HG02763 (cell line): ENCODE data around the gene ATF2.
A peak's percentile ranks its signal among the peaks of the same experiment; 100 is the strongest.
"Not testable (repeated sequence)": the region's sequence is repeated elsewhere in the genome, so short reads cannot be mapped to it uniquely, and the experiment has no call there.

Source experiments
- ATAC-seq: cut with Tn5 transposase; IDR thresholded peaks from one replicate; pipeline ENCODE4 v1.9.1; 2021; ENCODE audit warnings: mild to moderate bottlenecking, moderate library complexity; ENCODE audit not compliant: unreplicated experiment

ATF2 gene

GRCh38 chr2:175167076-175167791, 769 bp downstream of the ATF2 start:
- no peak for ATAC-seq

- ATAC-seq: no peak
Observed at GRCh38 chr2:175166216-175166824, 1.7 kb downstream of the ATF2 start.

GRCh38 chr2:175164235-175164634, 3.8 kb downstream of the ATF2 start:
- ATAC-seq: no peak

GRCh38 chr2:175158894-175159293, 9.1 kb downstream of the ATF2 start:
- no peak for ATAC-seq

GRCh38 chr2:175156534-175156933, 11.5 kb downstream of the ATF2 start:
- ATAC-seq: no peak

GRCh38 chr2:175154661-175155082, 13.3 kb downstream of the ATF2 start:
- ATAC-seq: no peak

- peak; percentile 72 for ATAC-seq
Observed at GRCh38 chr2:175152242-175152641, 15.8 kb downstream of the ATF2 start.

- no peak for ATAC-seq
Observed at GRCh38 chr2:175151791-175152190, 16.2 kb downstream of the ATF2 start.

DNA sequence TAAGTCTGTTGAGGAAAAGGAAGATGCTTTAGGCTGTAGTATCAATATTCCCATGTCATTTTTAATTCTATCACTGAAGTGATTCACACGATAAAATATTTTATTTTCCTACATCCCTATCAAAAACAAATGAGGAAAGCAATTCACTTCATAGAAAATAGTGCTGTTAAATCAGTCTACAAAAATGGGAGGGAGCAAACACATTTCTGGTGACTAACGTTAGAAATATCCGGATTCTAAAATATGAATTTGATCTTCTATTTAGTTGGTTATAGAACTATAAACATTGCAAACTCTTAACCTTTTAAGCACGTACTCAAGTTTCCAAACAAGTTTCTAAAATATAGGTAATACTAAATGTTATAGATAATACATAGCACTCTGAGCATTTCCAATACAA, 20.8 kb downstream of the ATF2 start:
- ATAC-seq: no peak

GRCh38 chr2:175143678-175144077, 24.3 kb downstream of the ATF2 start:
- no peak for ATAC-seq

- ATAC-seq: no peak
Observed at GRCh38 chr2:175143191-175143590, 24.8 kb downstream of the ATF2 start.

- ATAC-seq: no peak
Observed at GRCh38 chr2:175140332-175140731, 27.7 kb downstream of the ATF2 start.

- ATAC-seq: no peak
Observed at GRCh38 chr2:175137793-175138192, 30.2 kb downstream of the ATF2 start.

GRCh38 chr2:175136334-175137215, 31.4 kb downstream of the ATF2 start:
- peak; percentile 65 for ATAC-seq

DNA sequence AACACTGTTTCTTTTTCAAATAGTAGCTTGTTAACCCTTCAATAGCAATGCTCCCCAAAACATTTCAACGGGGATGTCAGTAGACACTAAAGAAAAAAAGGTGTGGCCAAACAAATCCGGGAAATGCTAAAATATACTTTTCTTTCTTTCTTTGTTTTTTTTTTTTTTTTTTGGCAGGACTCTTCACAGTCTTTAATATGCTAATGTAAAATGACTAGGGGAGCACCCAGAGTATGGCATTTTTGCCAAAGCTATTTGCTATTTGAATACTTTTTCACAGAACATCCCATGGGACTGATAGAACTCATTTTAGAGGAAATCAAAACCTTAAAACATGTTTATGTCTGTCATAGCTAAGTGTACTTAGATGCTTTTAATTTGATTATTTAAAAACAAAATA, 32.1 kb downstream of the ATF2 start:
- no peak for ATAC-seq

DNA sequence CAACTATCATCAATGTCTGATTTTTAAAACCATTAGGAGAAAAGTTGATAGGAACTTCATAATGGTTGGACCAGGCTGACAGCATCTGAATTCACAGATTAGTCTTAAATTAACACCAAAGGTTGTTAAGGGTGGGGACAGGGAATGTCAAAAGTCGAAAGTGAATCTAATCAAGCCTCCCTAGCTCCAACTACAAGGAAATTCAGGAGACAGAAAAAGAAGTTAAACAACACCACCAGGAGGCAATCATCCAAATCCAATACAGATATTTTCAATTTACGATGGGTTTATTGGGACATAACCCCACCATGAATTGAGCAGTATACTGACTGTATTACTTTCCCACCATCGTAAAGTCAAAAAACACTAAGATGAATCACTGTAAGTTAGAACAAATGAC, 32.8 kb downstream of the ATF2 start:
- no peak for ATAC-seq

- ATAC-seq: no peak
Observed at GRCh38 chr2:175131252-175131651, 36.8 kb downstream of the ATF2 start.

DNA sequence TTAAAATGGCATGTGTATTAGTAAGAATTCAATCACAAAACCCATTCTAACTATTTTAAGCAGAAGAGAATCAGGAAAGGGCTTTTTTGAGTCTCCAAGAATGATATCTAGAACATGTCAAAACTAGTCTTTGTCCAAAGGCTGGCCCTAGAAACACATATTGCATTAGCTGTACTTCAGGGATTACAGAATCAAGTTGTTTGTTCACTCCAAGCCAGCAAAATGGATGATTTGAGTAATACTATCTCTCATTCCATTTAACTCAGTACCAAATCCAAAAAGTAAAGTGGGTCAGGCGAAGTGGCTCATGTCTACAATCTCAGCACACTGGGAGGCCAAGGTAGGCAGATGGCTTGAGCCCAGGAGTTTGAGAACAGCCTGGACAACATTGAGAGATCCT, 41.3 kb downstream of the ATF2 start:
- no peak for ATAC-seq

DNA sequence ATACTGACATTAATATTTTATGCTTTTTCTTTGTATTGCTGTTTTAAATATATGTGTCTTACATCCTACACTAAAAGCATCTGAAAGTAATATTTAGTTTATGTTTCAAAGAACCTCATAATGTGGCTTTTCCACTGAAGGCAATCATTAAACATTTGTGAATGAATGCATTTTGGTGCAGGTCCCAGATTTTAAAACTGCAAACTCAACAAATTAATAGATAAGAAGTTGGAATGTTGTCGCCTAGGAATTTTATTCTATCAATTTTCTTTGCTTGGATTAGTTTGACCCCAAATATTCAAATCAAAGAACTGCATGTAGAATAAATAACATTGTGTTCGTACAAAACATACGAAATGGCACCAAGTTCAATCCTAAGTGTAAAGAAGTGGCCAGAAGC, 44.7 kb downstream of the ATF2 start:
- ATAC-seq: no peak

GRCh38 chr2:175111200-175111657, 56.8 kb downstream of the ATF2 start:
- no peak for ATAC-seq

- ATAC-seq: not testable (repeated sequence)
Observed at GRCh38 chr2:175108091-175108490, 59.9 kb downstream of the ATF2 start.

DNA sequence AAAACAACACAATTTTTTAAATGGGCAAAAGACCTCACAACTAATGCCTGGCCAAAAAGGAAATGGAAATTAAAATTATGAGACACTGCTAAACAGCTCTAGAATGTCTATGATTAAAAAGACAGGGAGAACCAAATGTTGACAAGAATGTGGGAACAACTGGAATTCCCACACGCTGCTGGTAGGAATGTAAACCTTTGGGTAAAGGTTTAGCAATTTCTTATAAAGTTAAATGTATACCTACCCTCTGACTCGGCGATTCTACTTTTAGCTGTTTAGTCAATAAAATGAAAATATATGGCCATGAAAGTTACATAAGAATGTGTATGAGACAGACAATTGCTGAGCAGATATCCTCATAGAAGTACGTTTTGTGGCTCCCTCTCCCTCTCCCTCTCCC, 60.9 kb downstream of the ATF2 start:
- ATAC-seq: no peak
